HFF-Myc (cell line): ENCODE data around the gene EIF4G3.

ENCODE experiments used
- DNase-seq: peaks from one replicate; pipeline ENCODE4 v3.0.0-alpha.2; 2011; ENCODE audit warnings: low read depth; ENCODE audit errors: extremely low read depth
- H3K4me3 ChIP-seq: replicated peaks from 2 replicates; pipeline ENCODE4 v1.5.1; 2011; ENCODE audit warnings: low read depth, mild to moderate bottlenecking, control low read depth, low read length
- CTCF ChIP-seq: IDR thresholded peaks from 2 replicates; pipeline ENCODE4 v1.5.1; 2012; ENCODE audit warnings: mild to moderate bottlenecking, low read depth, low read length, control low read depth; ENCODE audit errors: missing control alignments

EIF4G3 gene

GRCh38 chr1:21007876-21008275 lies 168.8 kb downstream of the EIF4G3 start:
- no peak overlapping the region for H3K4me3 ChIP-seq
- DNase-seq, result no peak
- TF ChIP-seq CTCF, result no peak

- TF ChIP-seq CTCF, result no peak
- no peak for DNase-seq
- no peak overlapping the region for H3K4me3 ChIP-seq
Measured at GRCh38 chr1:21005466-21006239, 171.0 kb downstream of the EIF4G3 start.

GRCh38 chr1:21003281-21004045 lies 173.2 kb downstream of the EIF4G3 start:
- no peak overlapping the region for H3K4me3 ChIP-seq
- no peak for TF ChIP-seq CTCF
- DNase-seq, result no peak

- TF ChIP-seq CTCF, result no peak
Measured at GRCh38 chr1:21001042-21001441, 175.7 kb downstream of the EIF4G3 start.

GRCh38 chr1:21000245-21000594 lies 176.5 kb downstream of the EIF4G3 start:
- no peak for DNase-seq
- no peak for TF ChIP-seq CTCF
- H3K4me3 ChIP-seq, result no peak overlapping the region

More at GRCh38 chr1:21001042-21001441, 175.7 kb downstream of the EIF4G3 start:
- no peak overlapping the region for H3K4me3 ChIP-seq
- no peak for DNase-seq

- H3K4me3 ChIP-seq, result no peak overlapping the region
- no peak for DNase-seq
- TF ChIP-seq CTCF, result no peak
Measured at GRCh38 chr1:20999525-21000244, 177.0 kb downstream of the EIF4G3 start.
